Trophoblast cell (in vitro differentiated cells and primary cell): ENCODE measurements around the gene SNTG2.

Source experiments
- DNase-seq, 2 donors: peaks; one replicate each; pipeline ENCODE4 v3.0.0-alpha.2; 2016
- H2AFZ ChIP-seq: 2 replicates; pipeline ENCODE4 v1.6.1; 2013; ENCODE audit warnings: low read length, moderate library complexity, mild to moderate bottlenecking; ENCODE audit not compliant: insufficient read depth, poor library complexity
- H2AK5ac ChIP-seq: 2 replicates; pipeline ENCODE4 v1.6.1; 2013; ENCODE audit warnings: mild to moderate bottlenecking, low read length
- H2BK120ac ChIP-seq: 2 replicates; pipeline ENCODE4 v1.6.1; 2013; ENCODE audit warnings: low read length, mild to moderate bottlenecking, moderate library complexity; ENCODE audit not compliant: insufficient read depth, poor library complexity
- H2BK12ac ChIP-seq: 2 replicates; pipeline ENCODE4 v1.6.1; 2013; ENCODE audit warnings: mild to moderate bottlenecking, low read length, moderate library complexity
- H2BK5ac ChIP-seq: 2 replicates; pipeline ENCODE4 v1.6.1; 2013; ENCODE audit warnings: low read length, low read depth, moderate library complexity, mild to moderate bottlenecking; ENCODE audit not compliant: poor library complexity
- H3K14ac ChIP-seq: 2 replicates; pipeline ENCODE4 v1.6.1; 2013; ENCODE audit warnings: mild to moderate bottlenecking, low read length
- H3K18ac ChIP-seq: 2 replicates; pipeline ENCODE4 v1.6.1; 2013; ENCODE audit warnings: mild to moderate bottlenecking, low read length
- H3K23ac ChIP-seq: 2 replicates; pipeline ENCODE4 v1.6.1; 2013; ENCODE audit warnings: low read length
- H3K27ac ChIP-seq: 2 replicates; pipeline ENCODE4 v1.5.1; 2013; ENCODE audit warnings: low read depth, mild to moderate bottlenecking, inconsistent platforms, low read length, moderate library complexity
- H3K27me3 ChIP-seq: 2 replicates; pipeline ENCODE4 v1.6.1; 2013; ENCODE audit warnings: inconsistent platforms, mild to moderate bottlenecking, low read length, moderate library complexity; ENCODE audit not compliant: insufficient read depth
- H3K36me3 ChIP-seq, 2 experiments: 1 replicate in 1 of 2; 2 replicates in 1 of 2; pipeline ENCODE4 v1.6.1; 2013; ENCODE audit warnings: low read length in 2 of 2, mild to moderate bottlenecking in 2 of 2, moderate library complexity in 1 of 2; ENCODE audit not compliant: insufficient read depth in 2 of 2, control insufficient read depth in 1 of 2
- H3K4ac ChIP-seq: 2 replicates; pipeline ENCODE4 v1.6.1; 2013; ENCODE audit warnings: low read depth, mild to moderate bottlenecking, low read length, moderate library complexity
- H3K4me1 ChIP-seq, 2 experiments: 1 replicate in 1 of 2; 2 replicates in 1 of 2; pipeline ENCODE4 v1.6.1; 2013; ENCODE audit warnings: low read length in 2 of 2, mild to moderate bottlenecking in 2 of 2, moderate library complexity in 1 of 2; ENCODE audit not compliant: insufficient read depth in 2 of 2, control insufficient read depth in 1 of 2
- H3K4me2 ChIP-seq: 2 replicates; pipeline ENCODE4 v1.6.1; 2013; ENCODE audit warnings: inconsistent platforms, mild to moderate bottlenecking, low read length, moderate library complexity
- H3K4me3 ChIP-seq: 2 replicates; pipeline ENCODE4 v1.5.1; 2013; ENCODE audit warnings: mild to moderate bottlenecking, low read depth, low read length, inconsistent platforms
- H3K79me1 ChIP-seq: one replicate; pipeline ENCODE4 v1.6.1; 2013; ENCODE audit warnings: low read length
- H3K79me2 ChIP-seq: 2 replicates; pipeline ENCODE4 v1.6.1; 2013; ENCODE audit warnings: low read length, mild to moderate bottlenecking; ENCODE audit not compliant: control insufficient read depth, insufficient read depth, poor library complexity
- H3K9ac ChIP-seq: 2 replicates; pipeline ENCODE4 v1.6.1; 2013; ENCODE audit warnings: mild to moderate bottlenecking, low read length
- H3K9me3 ChIP-seq: 2 replicates; pipeline ENCODE4 v1.6.1; 2013; ENCODE audit warnings: low read depth, mild to moderate bottlenecking, control low read depth, inconsistent platforms, low read length; ENCODE audit not compliant: insufficient read depth
- H4K12ac ChIP-seq: 2 replicates; pipeline ENCODE4 v1.6.1; 2013; ENCODE audit warnings: low read depth, mild to moderate bottlenecking, low read length, moderate library complexity
- H4K8ac ChIP-seq: 2 replicates; pipeline ENCODE4 v1.6.1; 2013; ENCODE audit warnings: low read depth, mild to moderate bottlenecking, low read length, moderate library complexity
- H4K91ac ChIP-seq: one replicate; pipeline ENCODE4 v1.6.1; 2013; ENCODE audit warnings: low read depth, mild to moderate bottlenecking, low read length, moderate library complexity
- WGBS: extraction: QIAGEN DNeasy Blood & Tissue Kit; methylation state at CpG from one replicate; pipeline ENCODE4 v1.1.7; 2013; ENCODE audit warnings: missing lambda C conversion rate; ENCODE audit not compliant: insufficient read length, insufficient coverage; ENCODE audit errors: extremely low coverage; 5-methylcytosine and 5-hydroxymethylcytosine counted together

Gene SNTG2

DNA sequence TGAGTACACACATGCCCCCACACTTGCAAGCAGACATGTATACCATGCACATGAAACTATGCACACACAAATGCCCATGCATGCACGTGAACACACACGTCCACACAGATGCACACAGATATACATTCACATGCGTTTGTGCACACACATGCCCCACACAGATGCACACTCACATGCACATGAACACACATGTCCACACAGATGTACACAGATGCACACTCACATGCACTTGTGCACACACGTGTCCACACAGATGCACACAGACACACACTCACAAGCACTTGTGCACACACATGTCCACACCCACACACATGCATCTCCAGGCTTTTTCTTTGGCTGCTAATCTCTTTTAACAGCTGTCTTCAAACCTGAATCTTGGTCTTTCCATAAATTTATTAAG is 31.1 kb downstream of the SNTG2 start:
- H4K12ac ChIP-seq = no peak overlapping the region
- H3K27ac ChIP-seq = no peak overlapping the region
- no peak overlapping the region for H4K91ac ChIP-seq
- no peak overlapping the region for H3K18ac ChIP-seq
- H3K4me3 ChIP-seq = peak overlapping the region; percentile 21
- H3K9me3 ChIP-seq = peaks cover 3% of the 10 kb centered on the region
- no peaks in the 10 kb centered on the region for H3K79me2 ChIP-seq
- H3K23ac ChIP-seq = no peak overlapping the region
- no peak overlapping the region for H2BK12ac ChIP-seq
- no peak overlapping the region for H2AFZ ChIP-seq
- no CpG with 5 or more reads among the region's 4 CpGs for WGBS
- H3K36me3 ChIP-seq = no peaks in the 10 kb centered on the region
- H3K4me1 ChIP-seq = no peaks in the 10 kb centered on the region
- H3K79me1 ChIP-seq = no peaks in the 10 kb centered on the region
- no peak overlapping the region for H2BK120ac ChIP-seq
- no peak overlapping the region for H3K4me2 ChIP-seq
- H2AK5ac ChIP-seq = no peak overlapping the region
- DNase-seq = no peak
- H3K27me3 ChIP-seq = no peaks in the 10 kb centered on the region
- H2BK5ac ChIP-seq = no peak overlapping the region
- no peak overlapping the region for H3K14ac ChIP-seq
- H3K9ac ChIP-seq = no peak overlapping the region
- no peak overlapping the region for H4K8ac ChIP-seq
- H3K4ac ChIP-seq = no peak overlapping the region

GRCh38 chr2:985317-985898 is 34.8 kb downstream of the SNTG2 start:
- no peaks in the 10 kb centered on the region for H3K79me1 ChIP-seq
- no peak overlapping the region for H3K4ac ChIP-seq
- no peaks in the 10 kb centered on the region for H3K4me1 ChIP-seq
- H4K8ac ChIP-seq = no peak overlapping the region
- H3K27me3 ChIP-seq = no peaks in the 10 kb centered on the region
- no peak overlapping the region for H3K4me3 ChIP-seq
- no CpG with 5 or more reads among the region's 7 CpGs for WGBS
- H3K36me3 ChIP-seq = no peaks in the 10 kb centered on the region
- no peak overlapping the region for H3K4me2 ChIP-seq
- DNase-seq = no peak
- no peak overlapping the region for H2BK5ac ChIP-seq
- H3K18ac ChIP-seq = no peak overlapping the region
- no peak overlapping the region for H2AK5ac ChIP-seq
- H4K91ac ChIP-seq = no peak overlapping the region
- H3K79me2 ChIP-seq = no peaks in the 10 kb centered on the region
- H2AFZ ChIP-seq = no peak overlapping the region
- H3K14ac ChIP-seq = no peak overlapping the region
- peaks cover 6% of the 10 kb centered on the region for H3K9me3 ChIP-seq
- no peak overlapping the region for H3K27ac ChIP-seq
- H3K9ac ChIP-seq = no peak overlapping the region
- no peak overlapping the region for H2BK120ac ChIP-seq
- no peak overlapping the region for H4K12ac ChIP-seq
- no peak overlapping the region for H3K23ac ChIP-seq
- H2BK12ac ChIP-seq = no peak overlapping the region

DNA sequence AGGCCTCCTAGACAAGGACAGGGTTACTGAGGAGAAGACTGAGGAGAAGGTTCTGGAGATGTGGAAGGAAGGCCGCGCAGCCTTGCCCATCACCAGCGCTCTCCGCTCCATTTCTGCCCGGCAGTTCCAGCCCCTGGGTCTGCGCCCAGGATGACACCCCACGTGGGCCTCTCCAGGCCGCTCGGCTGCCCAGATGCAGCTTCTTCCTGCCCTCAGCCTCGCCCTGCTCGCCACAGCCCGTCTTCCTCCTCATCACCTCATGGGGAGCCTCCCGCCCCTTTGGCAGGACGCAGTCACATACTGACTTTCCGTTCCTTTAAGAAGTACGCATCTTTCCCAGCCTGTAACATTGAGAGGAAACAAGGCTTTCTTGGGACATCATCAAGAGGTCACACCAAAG is 37.1 kb downstream of the SNTG2 start:
- Histone ChIP-seq H3K9me3 (peaks cover 3% of the 10 kb centered on the region), H2BK12ac (no peak overlapping the region), H3K79me1 (no peaks in the 10 kb centered on the region), H2BK5ac (no peak overlapping the region), H2AFZ (no peak overlapping the region), H4K8ac (no peak overlapping the region), H3K4me1 (no peaks in the 10 kb centered on the region), H3K23ac (no peak overlapping the region), H3K4me2 (no peak overlapping the region), H4K12ac (no peak overlapping the region), H3K4me3 (no peak overlapping the region), H4K91ac (no peak overlapping the region), H2BK120ac (no peak overlapping the region), H3K14ac (no peak overlapping the region), H2AK5ac (no peak overlapping the region), H3K27me3 (no peaks in the 10 kb centered on the region), H3K27ac (no peak overlapping the region), H3K79me2 (no peaks in the 10 kb centered on the region), H3K9ac (no peak overlapping the region), H3K18ac (no peak overlapping the region), H3K36me3 (no peaks in the 10 kb centered on the region), H3K4ac (no peak overlapping the region)
- WGBS = no CpG with 5 or more reads among the region's 16 CpGs
- no peak for DNase-seq

GRCh38 chr2:989781-990467 is 39.3 kb downstream of the SNTG2 start:
- H3K9me3 ChIP-seq = peaks cover 3% of the 10 kb centered on the region
- no CpG with 5 or more reads among the region's 8 CpGs for WGBS
- no peak overlapping the region for H2AK5ac ChIP-seq
- no peak overlapping the region for H3K4me3 ChIP-seq
- no peak overlapping the region for H3K18ac ChIP-seq
- no peak overlapping the region for H4K91ac ChIP-seq
- no peaks in the 10 kb centered on the region for H3K79me1 ChIP-seq
- no peak overlapping the region for H3K4ac ChIP-seq
- no peaks in the 10 kb centered on the region for H3K4me1 ChIP-seq
- DNase-seq = no peak
- no peak overlapping the region for H3K14ac ChIP-seq
- H3K9ac ChIP-seq = no peak overlapping the region
- no peak overlapping the region for H2BK5ac ChIP-seq
- H3K4me2 ChIP-seq = no peak overlapping the region
- no peak overlapping the region for H2BK120ac ChIP-seq
- H3K36me3 ChIP-seq = no peaks in the 10 kb centered on the region
- no peak overlapping the region for H4K8ac ChIP-seq
- no peak overlapping the region for H2AFZ ChIP-seq
- no peak overlapping the region for H3K23ac ChIP-seq
- H4K12ac ChIP-seq = no peak overlapping the region
- no peak overlapping the region for H2BK12ac ChIP-seq
- no peaks in the 10 kb centered on the region for H3K79me2 ChIP-seq
- H3K27me3 ChIP-seq = no peaks in the 10 kb centered on the region
- H3K27ac ChIP-seq = no peak overlapping the region
